ENCODE results near the gene LGALS14. TPM values are rescaled to one million over a fixed set of nuclear protein-coding genes. Genes with fewer than 3 reads are reported as not detected.

LGALS14 gene
- total RNA-seq, 4 donors from 2014 or later, result not detected

- no peaks in the 10 kb centered on the region for H3K9me3 ChIP-seq
- H3K36me3 ChIP-seq, result no peaks in the 10 kb centered on the region
- no peak for ATAC-seq
- H3K27me3 ChIP-seq, result no peaks in the 10 kb centered on the region
- no peak overlapping the region for H3K4me3 ChIP-seq
- intact Hi-C loops (cut with DNase I; ENCODE audit: low total_unique reads) (no loop called here), in situ Hi-C loops (cut with MboI; ENCODE audit: low sequenced_read_pairs in 4 of 4) (no loop called here)
- no peaks in the 10 kb centered on the region for H3K4me1 ChIP-seq
- TF ChIP-seq POLR2A (IDR thresholded peaks at IDR 0.05) (no peak), CTCF (IDR thresholded peaks at IDR 0.05 in 4 of 5, conservative IDR thresholded peaks at IDR 0.05 in 1 of 5) (no peak)
- no peak overlapping the region for H3K27ac ChIP-seq
- no peak for DNase-seq
Measured at GRCh38 chr19:39729594-39729993, 25.3 kb downstream of the LGALS14 start.

DNA sequence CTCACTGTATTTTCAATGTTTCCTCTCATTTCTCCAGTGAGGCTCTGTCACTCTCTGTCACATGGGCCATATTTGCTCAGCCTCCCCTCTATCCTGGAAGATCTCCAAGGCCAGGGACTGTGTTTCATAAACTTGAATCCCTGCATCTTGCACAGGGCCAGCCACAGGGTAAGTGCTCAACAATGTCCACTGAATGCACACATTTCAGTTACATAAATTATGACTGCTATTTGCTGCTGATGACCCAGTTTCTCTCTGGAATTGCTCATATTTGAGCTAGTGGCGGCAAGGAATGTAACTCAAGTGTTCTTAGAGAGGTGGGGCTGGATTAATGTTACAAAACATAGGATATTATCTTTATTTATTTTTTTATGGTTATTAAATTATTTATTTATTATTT is 27.4 kb downstream of the LGALS14 start:
- intact Hi-C loops (cut with DNase I; ENCODE audit: low total_unique reads), result no loop called here
- no peak for ATAC-seq

GRCh38 chr19:39733841-39734240 is 29.6 kb downstream of the LGALS14 start:
- no peaks in the 10 kb centered on the region for H3K9me3 ChIP-seq
- intact Hi-C loops (cut with DNase I; ENCODE audit: low total_unique reads), result no loop called here

More for the DNA sequence above, 27.4 kb downstream of the LGALS14 start:
- Histone ChIP-seq H3K4me1 (no peaks in the 10 kb centered on the region), H3K27ac (no peak overlapping the region), H3K9me3 (no peaks in the 10 kb centered on the region), H3K4me3 (no peak overlapping the region), H3K36me3 (no peaks in the 10 kb centered on the region), H3K27me3 (no peaks in the 10 kb centered on the region)
- TF ChIP-seq POLR2A (IDR thresholded peaks at IDR 0.05) (no peak), CTCF (IDR thresholded peaks at IDR 0.05 in 4 of 5, conservative IDR thresholded peaks at IDR 0.05 in 1 of 5) (no peak)
- DNase-seq, result no peak
- in situ Hi-C loops (cut with MboI; ENCODE audit: low sequenced_read_pairs in 4 of 4), result no loop called here

GRCh38 chr19:39735688-39736087 is 31.4 kb downstream of the LGALS14 start:
- ATAC-seq (no peak), DNase-seq (no peak)
- H3K27ac ChIP-seq, result no peak overlapping the region
- intact Hi-C loops (cut with DNase I; ENCODE audit: low total_unique reads) (no loop called here), in situ Hi-C loops (cut with MboI; ENCODE audit: low sequenced_read_pairs in 4 of 4) (no loop called here)
- H3K4me3 ChIP-seq, result no peak overlapping the region
- H3K36me3 ChIP-seq, result no peaks in the 10 kb centered on the region
- H3K9me3 ChIP-seq, result no peaks in the 10 kb centered on the region
- no peak for TF ChIP-seq POLR2A (IDR thresholded peaks at IDR 0.05)
- TF ChIP-seq CTCF (IDR thresholded peaks at IDR 0.05 in 4 of 5, conservative IDR thresholded peaks at IDR 0.05 in 1 of 5), result no peak
- no peaks in the 10 kb centered on the region for H3K27me3 ChIP-seq
- no peaks in the 10 kb centered on the region for H3K4me1 ChIP-seq

More at GRCh38 chr19:39733841-39734240, 29.6 kb downstream of the LGALS14 start:
- Histone ChIP-seq H3K27ac (no peak overlapping the region), H3K27me3 (no peaks in the 10 kb centered on the region), H3K36me3 (no peaks in the 10 kb centered on the region), H3K4me3 (no peak overlapping the region), H3K4me1 (no peaks in the 10 kb centered on the region)
- ATAC-seq (no peak), DNase-seq (no peak)
- in situ Hi-C loops (cut with MboI; ENCODE audit: low sequenced_read_pairs in 4 of 4), result no loop called here
- no peak for TF ChIP-seq POLR2A (IDR thresholded peaks at IDR 0.05)
- no peak for TF ChIP-seq CTCF (IDR thresholded peaks at IDR 0.05 in 4 of 5, conservative IDR thresholded peaks at IDR 0.05 in 1 of 5)

DNA sequence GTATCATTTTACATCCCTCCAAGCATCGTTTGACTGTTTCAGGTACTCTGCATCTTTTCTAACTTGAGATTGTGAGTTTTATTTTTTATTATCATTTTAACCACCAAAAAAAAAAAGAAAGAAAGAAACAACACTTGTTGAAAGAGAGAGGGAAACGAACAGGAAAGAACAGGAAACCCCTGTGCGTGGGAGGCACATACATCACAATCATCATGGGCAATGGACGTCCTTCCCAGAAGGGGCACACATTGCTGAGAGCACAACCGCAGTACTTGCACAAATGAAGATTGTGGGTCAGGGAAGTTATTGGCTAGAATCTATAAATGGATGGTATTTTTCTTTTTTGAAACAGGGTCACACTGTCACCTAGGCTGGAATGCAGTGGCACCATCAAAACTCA is 31.8 kb downstream of the LGALS14 start:
- Histone ChIP-seq H3K9me3 (no peaks in the 10 kb centered on the region), H3K4me3 (no peak overlapping the region), H3K36me3 (no peaks in the 10 kb centered on the region), H3K4me1 (no peaks in the 10 kb centered on the region), H3K27me3 (no peaks in the 10 kb centered on the region), H3K27ac (no peak overlapping the region)
- no peak for DNase-seq
- in situ Hi-C loops (cut with MboI; ENCODE audit: low sequenced_read_pairs in 4 of 4), result no loop called here
- intact Hi-C loops (cut with DNase I; ENCODE audit: low total_unique reads), result no loop called here
- TF ChIP-seq CTCF (IDR thresholded peaks at IDR 0.05 in 4 of 5, conservative IDR thresholded peaks at IDR 0.05 in 1 of 5), result no peak
- no peak for TF ChIP-seq POLR2A (IDR thresholded peaks at IDR 0.05)
- ATAC-seq, result no peak
